Keratinocyte (primary cell): Measurements from ENCODE around the gene CAPZA1. TPM values are rescaled to one million over a fixed set of nuclear protein-coding genes. Genes with fewer than 3 reads are reported as not detected.

Source experiments
- DNase-seq: peaks from one replicate; pipeline ENCODE4 v3.0.0-alpha.2; 2011; ENCODE audit warnings: low read depth, missing footprints, low spot score
- FAIRE-seq: peaks from 2 replicates; lab custom pipeline; 2011; peaks lifted over from hg19 to GRCh38; lab: Jason Lieb, UNC
- H2AFZ ChIP-seq: 2 replicates; pipeline ENCODE4 v1.6.0; 2012; ENCODE audit warnings: low read length, control low read depth, inconsistent platforms; ENCODE audit not compliant: control insufficient read depth
- H3K27ac ChIP-seq: 2 replicates; pipeline ENCODE4 v1.5.1; 2011; ENCODE audit warnings: low read length; ENCODE audit not compliant: control insufficient read depth, insufficient read depth
- H3K27me3 ChIP-seq: 3 replicates; pipeline ENCODE4 v1.6.0; 2011; ENCODE audit warnings: low read length; ENCODE audit not compliant: control insufficient read depth, insufficient read depth; ENCODE audit errors: extremely low read depth
- H3K36me3 ChIP-seq, 2 experiments: 2 replicates in 1 of 2; 3 replicates in 1 of 2; pipeline ENCODE4 v1.5.1; 2011; ENCODE audit warnings: low read length in 2 of 2, mild to moderate bottlenecking in 1 of 2; ENCODE audit not compliant: control insufficient read depth in 2 of 2, insufficient read depth in 2 of 2; ENCODE audit errors: extremely low read depth in 1 of 2
- H3K4me1 ChIP-seq: 3 replicates; pipeline ENCODE4 v1.5.1; 2011; ENCODE audit warnings: low read length; ENCODE audit not compliant: control insufficient read depth, insufficient read depth; ENCODE audit errors: extremely low read depth
- H3K4me2 ChIP-seq: 3 replicates; pipeline ENCODE4 v1.6.0; 2011; ENCODE audit warnings: low read depth, low read length; ENCODE audit not compliant: control insufficient read depth, insufficient read depth; ENCODE audit errors: extremely low read depth
- H3K4me3 ChIP-seq, 3 experiments: fragments of 200-600 bp in 1 of 3; sonication (generic) in 1 of 3; 2 replicates in 2 of 3; 3 replicates in 1 of 3; pipeline ENCODE4 v1.5.1; 2011 to 2016; ENCODE audit warnings: low read length in 3 of 3, mild to moderate bottlenecking in 3 of 3, control low read depth in 2 of 3, inconsistent platforms in 1 of 3, low read depth in 1 of 3, mixed read lengths in 1 of 3, mixed run types in 1 of 3, moderate library complexity in 1 of 3; ENCODE audit not compliant: control insufficient read depth in 2 of 3, insufficient read depth in 2 of 3; ENCODE audit errors: extremely low read depth in 1 of 3
- H3K79me2 ChIP-seq: 2 replicates; pipeline ENCODE4 v1.6.0; 2012; ENCODE audit warnings: low read length; ENCODE audit not compliant: control insufficient read depth, insufficient read depth
- H3K9ac ChIP-seq: 3 replicates; pipeline ENCODE4 v1.6.0; 2011; ENCODE audit warnings: low read length; ENCODE audit not compliant: control insufficient read depth, insufficient read depth; ENCODE audit errors: extremely low read depth
- H3K9me1 ChIP-seq: 3 replicates; pipeline ENCODE4 v1.6.0; 2011; ENCODE audit warnings: low read length; ENCODE audit not compliant: control insufficient read depth, insufficient read depth; ENCODE audit errors: extremely low read depth
- H3K9me3 ChIP-seq: 2 replicates; pipeline ENCODE4 v1.5.1; 2012; ENCODE audit warnings: low read depth, low read length; ENCODE audit not compliant: control insufficient read depth
- H4K20me1 ChIP-seq: 3 replicates; pipeline ENCODE4 v1.6.0; 2011; ENCODE audit warnings: low read length; ENCODE audit not compliant: control insufficient read depth, insufficient read depth; ENCODE audit errors: extremely low read depth
- CTCF ChIP-seq, 3 experiments: IDR thresholded peaks in 1 of 3; conservative IDR thresholded peaks in 1 of 3; optimal IDR thresholded peaks in 1 of 3; 2 replicates in 2 of 3; 3 replicates in 1 of 3; pipeline versions ENCODE3 to v1.5.1; 2011; ENCODE audit warnings: low read length in 3 of 3, mild to moderate bottlenecking in 3 of 3, moderate library complexity in 2 of 3, control low read depth in 1 of 3, inconsistent platforms in 1 of 3; ENCODE audit not compliant: insufficient read depth in 2 of 3; ENCODE audit errors: extremely low read depth in 1 of 3
- EZH2 ChIP-seq: IDR thresholded peaks from one replicate; pipeline ENCODE4 v1.6.1; 2012; ENCODE audit warnings: inconsistent platforms, mild to moderate bottlenecking, low read length, moderate library complexity
- dilution Hi-C: fragments of 300-500 bp; cut with MboI; formaldehyde crosslinking; loops from one replicate; pipeline ENCODE4 v1.7.0; 2020; ENCODE audit warnings: low sequenced_read_pairs; ENCODE audit not compliant: extremely low pct_ligation_motif_present
- polyA plus RNA-seq, 5 experiments: library from polyadenylated mRNA; depleted of rRNA in 3 of 5; stranded (reverse) in 3 of 5; stranded (forward) in 1 of 5; unstranded in 1 of 5; fragments of >200 nt; gene quantifications; 1 replicate in 1 of 5; 2 replicates in 3 of 5; 3 replicates in 1 of 5; pipeline versions ENCODE4 v1.2.1 to v1.2.3, GENCODE V29; 2011 to 2012; ENCODE audit warnings: missing spikeins in 2 of 5, low read depth in 1 of 5, low replicate concordance in 1 of 5

Gene CAPZA1
- polyA plus RNA-seq, 1 donor (not counting 4 experiments of a cell fraction or from before 2014, with no cell fraction given) = 239 TPM

GRCh38 chr1:112704934-112705627 lies 85.4 kb downstream of the CAPZA1 start:
- no peaks in the 10 kb centered on the region for H3K9me3 ChIP-seq
- peaks cover 65% of the 10 kb centered on the region for H3K4me1 ChIP-seq
- peaks cover 12% of the 10 kb centered on the region for H4K20me1 ChIP-seq
- peaks cover 11% of the 10 kb centered on the region for H3K9me1 ChIP-seq
- TF ChIP-seq CTCF (optimal IDR thresholded peaks at IDR 0.05 in 1 of 3, IDR thresholded peaks at IDR 0.05 in 1 of 3, conservative IDR thresholded peaks at IDR 0.05 in 1 of 3; ENCODE audit: extremely low read depth in 1 of 3, insufficient read depth in 2 of 3, low read length in 3 of 3) = no peak
- TF ChIP-seq EZH2 = no peak
- FAIRE-seq (peak; percentile 62), DNase-seq (peak; percentile 88)
- H3K4me3 ChIP-seq = peak overlapping the region; percentile 72 to 92 (median 87)
- peaks cover 18 to 42% of the 10 kb centered on the region in 2 experiments for H3K36me3 ChIP-seq
- peak overlapping the region; percentile 90 for H3K9ac ChIP-seq
- no peak overlapping the region for H2AFZ ChIP-seq
- peak overlapping the region; percentile 100 for H3K4me2 ChIP-seq
- peaks cover 38% of the 10 kb centered on the region for H3K79me2 ChIP-seq
- no peaks in the 10 kb centered on the region for H3K27me3 ChIP-seq
- dilution Hi-C loops = no loop called here
- H3K27ac ChIP-seq = peak overlapping the region; percentile 91

DNA sequence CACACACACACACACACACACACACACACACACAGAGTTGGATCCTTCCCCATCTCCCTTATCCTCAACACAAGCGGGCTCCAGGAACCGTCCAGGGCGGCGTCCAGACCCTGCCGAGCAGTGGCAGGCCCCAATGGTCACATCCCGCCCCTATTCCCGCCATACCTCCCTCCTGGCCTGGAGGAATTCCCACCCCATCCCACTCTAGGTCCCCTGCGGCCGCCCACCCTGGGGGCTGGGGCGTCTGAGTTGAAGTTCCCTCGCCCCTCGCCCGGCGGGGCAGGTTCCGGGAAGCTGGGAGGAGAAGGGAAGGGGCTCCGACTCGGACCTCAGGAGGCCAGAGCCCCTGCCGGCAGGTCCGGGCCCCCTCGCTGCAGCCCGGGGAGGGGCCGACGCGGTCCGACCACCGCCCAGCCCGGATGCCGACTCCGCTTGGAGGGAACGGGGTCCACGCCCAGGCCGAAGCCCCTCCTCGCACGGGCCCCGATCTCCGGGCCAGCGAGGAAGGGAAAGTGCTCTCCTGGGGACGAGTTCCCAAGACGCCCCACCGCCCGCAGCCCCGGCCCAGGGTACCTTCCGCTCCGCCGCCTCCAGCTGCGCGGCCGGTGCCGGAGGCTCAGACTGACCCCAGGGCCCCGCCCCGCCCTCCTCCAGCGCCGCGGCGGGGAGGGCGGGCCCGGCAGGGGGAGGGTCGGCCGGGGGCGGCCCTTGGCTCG lies 87.0 kb downstream of the CAPZA1 start, which contains the start of gene RHOC:
TSS of gene RHOC (minus strand) at position 623 of the 716 bp plus-strand sequence. CDS start 3,328 bp downstream, outside the sequence.
- dilution Hi-C loops = no loop called here
- H3K9me3 ChIP-seq = no peaks in the 10 kb centered on the region
- DNase-seq = no peak
- no peak for TF ChIP-seq EZH2
- TF ChIP-seq CTCF (optimal IDR thresholded peaks at IDR 0.05 in 1 of 3, IDR thresholded peaks at IDR 0.05 in 1 of 3, conservative IDR thresholded peaks at IDR 0.05 in 1 of 3; ENCODE audit: extremely low read depth in 1 of 3, insufficient read depth in 2 of 3, low read length in 3 of 3) = no peak
- H2AFZ ChIP-seq = peak within 1 kb of the TSS; percentile 61
- H3K36me3 ChIP-seq = peaks cover 24 to 36% of the 10 kb centered on the region in 2 experiments
- peak within 1 kb of the TSS; percentile 100 for H3K4me2 ChIP-seq
- peak within 1 kb of the TSS; percentile 72 to 92 (median 87) for H3K4me3 ChIP-seq
- FAIRE-seq = no peak
- no peaks in the 10 kb centered on the region for H4K20me1 ChIP-seq
- H3K9ac ChIP-seq = peak within 1 kb of the TSS; percentile 90
- H3K27me3 ChIP-seq = no peaks in the 10 kb centered on the region
- peaks cover 38% of the 10 kb centered on the region for H3K79me2 ChIP-seq
- peaks cover 49% of the 10 kb centered on the region for H3K4me1 ChIP-seq
- peaks cover 4% of the 10 kb centered on the region for H3K9me1 ChIP-seq
- H3K27ac ChIP-seq = peak within 1 kb of the TSS; percentile 91
